HG03139 (cell line): ENCODE data around the gene C6orf120.

Experiments used
- ATAC-seq: cut with Tn5 transposase; IDR thresholded peaks from one replicate; pipeline ENCODE4 v1.9.1; 2021; ENCODE audit not compliant: unreplicated experiment

Gene C6orf120

GRCh38 chr6:169701954-169702839 lies at the start of gene C6orf120, which contains the start of gene WDR27:
Gene C6orf120 (plus strand): TSS chr6:169702126. CDS start chr6:169702460, 334 bp downstream.
Gene WDR27 (minus strand): TSS chr6:169702029. CDS start chr6:169689005, 13,024 bp downstream.
- peak; percentile 92 for ATAC-seq

GRCh38 chr6:169652896-169653295 lies 49.0 kb upstream of the C6orf120 start:
- ATAC-seq = no peak

- no peak for ATAC-seq
Measured at GRCh38 chr6:169653691-169654090, 48.2 kb upstream of the C6orf120 start.

- ATAC-seq = peak; percentile 90
Measured at GRCh38 chr6:169654598-169655391, 47.1 kb upstream of the C6orf120 start.

- no peak for ATAC-seq
Measured at GRCh38 chr6:169656546-169657283, 45.2 kb upstream of the C6orf120 start.

GRCh38 chr6:169657284-169657610 lies 44.7 kb upstream of the C6orf120 start:
- ATAC-seq = no peak

- no peak for ATAC-seq
Measured at GRCh38 chr6:169659820-169660610, 41.9 kb upstream of the C6orf120 start.

GRCh38 chr6:169660751-169661390 lies 41.1 kb upstream of the C6orf120 start:
- ATAC-seq = no peak

- no peak for ATAC-seq
Measured at GRCh38 chr6:169661391-169661756, 40.6 kb upstream of the C6orf120 start.

GRCh38 chr6:169663468-169663867 lies 38.5 kb upstream of the C6orf120 start:
- ATAC-seq = no peak

GRCh38 chr6:169664227-169664626 lies 37.7 kb upstream of the C6orf120 start:
- ATAC-seq = no peak

- no peak for ATAC-seq
Measured at GRCh38 chr6:169665289-169665688, 36.6 kb upstream of the C6orf120 start.

GRCh38 chr6:169666441-169666840 lies 35.5 kb upstream of the C6orf120 start:
- no peak for ATAC-seq

GRCh38 chr6:169667716-169668115 lies 34.2 kb upstream of the C6orf120 start:
- no peak for ATAC-seq

- no peak for ATAC-seq
Measured at GRCh38 chr6:169668203-169668847, 33.6 kb upstream of the C6orf120 start.

GRCh38 chr6:169669147-169669546 lies 32.8 kb upstream of the C6orf120 start:
- no peak for ATAC-seq

- no peak for ATAC-seq
Measured at GRCh38 chr6:169669889-169670288, 32.0 kb upstream of the C6orf120 start.

- no peak for ATAC-seq
Measured at GRCh38 chr6:169671563-169671962, 30.4 kb upstream of the C6orf120 start.

- ATAC-seq = no peak
Measured at GRCh38 chr6:169675011-169675410, 26.9 kb upstream of the C6orf120 start.

- no peak for ATAC-seq
Measured at GRCh38 chr6:169677096-169677495, 24.8 kb upstream of the C6orf120 start.
